ENCODE measurements around the gene ZMIZ1. TPM values are rescaled to one million over a fixed set of nuclear protein-coding genes. Genes with fewer than 3 reads are reported as not detected.

The ZMIZ1 gene
- total RNA-seq, 1 donor from 2014 or later = 14.7 TPM

DNA sequence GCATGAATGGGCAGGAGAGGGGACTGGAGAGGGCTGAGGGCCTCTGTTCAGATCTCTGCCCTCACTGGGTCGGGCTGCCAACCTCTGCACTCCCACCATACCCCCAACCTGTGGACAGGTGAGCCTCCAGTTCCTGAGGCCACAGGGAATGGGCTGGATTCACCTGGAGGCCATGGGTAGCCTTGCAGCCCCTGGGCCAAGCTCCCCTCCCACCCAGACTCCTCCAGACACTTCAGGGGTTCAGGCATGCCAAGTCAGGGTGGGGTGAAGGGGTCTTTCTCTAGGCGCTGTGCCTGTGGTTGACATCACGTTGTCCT lies 80.5 kb downstream of the ZMIZ1 start:
- DNase-seq (ENCODE audit: low read depth in 2 of 2) = no peak

DNA sequence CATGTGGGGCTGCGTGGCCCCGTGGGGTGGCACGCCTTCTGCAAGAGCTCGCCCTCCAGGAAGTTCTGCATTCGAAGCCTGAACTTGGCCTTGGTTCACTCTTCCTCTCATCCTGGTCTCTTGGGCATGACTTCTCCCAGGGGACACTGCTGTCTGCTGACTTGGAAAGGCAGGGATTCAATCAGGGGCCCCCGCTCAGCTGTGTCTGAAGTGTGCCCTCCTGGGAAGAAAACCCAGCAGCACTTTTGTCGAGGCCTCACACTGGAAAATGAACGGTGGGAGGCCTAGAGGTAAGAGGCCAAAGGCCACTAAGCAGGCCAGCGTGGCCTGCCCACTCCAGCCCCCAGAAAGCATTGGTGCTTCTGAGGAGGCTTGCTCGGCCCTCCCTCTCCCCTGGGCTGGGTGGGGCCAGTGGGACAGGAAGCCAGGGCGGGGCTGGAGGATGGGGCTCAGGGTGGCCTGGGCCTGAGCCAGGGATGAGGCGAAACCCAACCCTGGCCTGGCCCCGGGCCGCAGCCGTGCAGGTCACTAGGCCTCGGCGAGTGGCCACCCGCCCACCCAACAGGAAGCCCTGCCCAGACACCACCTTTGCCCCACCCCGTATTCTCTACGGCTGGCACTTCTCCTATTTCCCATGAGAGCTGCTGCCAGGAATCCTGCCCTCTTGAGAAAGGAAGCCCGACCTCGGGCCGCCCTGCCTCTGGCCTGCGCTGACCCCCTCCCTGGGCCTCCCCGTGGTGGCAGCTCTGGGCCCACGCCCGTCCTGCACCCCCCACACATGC lies 81.1 kb downstream of the ZMIZ1 start:
- peak; percentile 54 to 55 for DNase-seq (ENCODE audit: low read depth in 2 of 2)

GRCh38 chr10:79150444-79150754 lies 81.6 kb downstream of the ZMIZ1 start:
- no peak for DNase-seq (ENCODE audit: low read depth in 2 of 2)

GRCh38 chr10:79152423-79152817 lies 83.7 kb downstream of the ZMIZ1 start:
- DNase-seq (ENCODE audit: low read depth in 2 of 2) = no peak

DNA sequence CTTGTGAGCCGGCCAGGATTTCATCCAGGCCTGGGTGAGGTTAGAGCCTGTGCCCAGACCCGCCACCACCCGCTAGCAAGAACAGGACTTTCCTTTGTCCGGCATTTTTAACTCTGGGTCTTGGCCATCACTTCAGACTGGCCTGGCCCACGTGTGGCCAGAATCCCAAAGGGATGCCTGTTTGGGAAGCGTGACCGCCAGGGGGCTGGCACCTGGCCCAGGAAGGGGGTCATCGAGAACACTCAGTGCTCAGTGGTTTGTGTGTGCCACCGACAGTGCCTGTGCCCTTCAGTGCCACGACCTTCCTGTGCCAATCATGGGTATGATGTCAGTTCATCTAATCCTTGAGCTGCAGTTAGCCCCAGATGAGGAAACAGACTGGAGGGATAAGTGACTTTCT lies 85.0 kb downstream of the ZMIZ1 start:
- no peak for DNase-seq (ENCODE audit: low read depth in 2 of 2)

DNA sequence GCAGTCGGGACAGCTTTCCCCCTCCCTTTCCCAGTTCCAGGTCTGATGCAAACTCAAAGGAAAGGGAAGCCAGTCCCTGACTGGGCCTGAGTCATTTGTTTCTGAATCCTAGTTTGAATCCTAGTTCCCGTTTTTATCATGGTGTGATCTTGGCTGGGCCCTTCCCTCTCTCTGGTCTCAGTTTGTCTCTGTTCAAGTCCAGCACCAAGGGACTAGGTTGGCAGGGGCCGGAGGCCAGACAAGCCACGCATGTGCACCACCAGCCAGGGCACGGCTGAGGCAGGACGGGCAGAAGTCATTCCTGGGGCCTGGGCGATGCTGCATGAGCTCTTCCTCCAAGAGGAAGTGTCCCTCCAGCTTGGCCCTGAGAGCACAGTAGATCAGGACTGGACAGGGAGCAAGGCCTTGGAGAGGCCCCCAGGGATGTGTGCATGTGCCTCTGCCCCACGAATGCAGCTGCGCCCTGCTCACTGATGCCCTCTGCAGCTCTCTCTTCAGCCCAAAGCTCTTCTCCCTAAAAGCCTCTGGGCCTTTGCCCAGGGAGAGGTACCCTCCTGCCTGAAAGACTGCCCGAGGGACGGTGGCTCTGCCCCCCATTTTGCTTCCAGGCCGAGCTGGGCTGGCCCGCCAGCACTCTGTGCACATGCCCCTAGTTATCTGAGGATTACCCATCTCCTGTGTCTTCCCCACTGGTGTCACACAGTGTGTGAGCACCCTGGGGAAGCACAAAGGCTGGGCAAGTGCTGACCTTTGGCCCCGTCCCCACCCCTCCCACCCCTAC lies 86.7 kb downstream of the ZMIZ1 start:
- DNase-seq (ENCODE audit: low read depth in 2 of 2) = peak in 1 of 2 donors; percentile 65

GRCh38 chr10:79156334-79157274 lies 87.8 kb downstream of the ZMIZ1 start:
- DNase-seq (ENCODE audit: low read depth in 2 of 2) = no peak

- no peak for DNase-seq (ENCODE audit: low read depth in 2 of 2)
These were observed 89.2 kb downstream of the ZMIZ1 start for GRCh38 chr10:79158004-79158340.

- DNase-seq (ENCODE audit: low read depth in 2 of 2) = no peak
These were observed 89.8 kb downstream of the ZMIZ1 start for GRCh38 chr10:79158402-79159097.

DNA sequence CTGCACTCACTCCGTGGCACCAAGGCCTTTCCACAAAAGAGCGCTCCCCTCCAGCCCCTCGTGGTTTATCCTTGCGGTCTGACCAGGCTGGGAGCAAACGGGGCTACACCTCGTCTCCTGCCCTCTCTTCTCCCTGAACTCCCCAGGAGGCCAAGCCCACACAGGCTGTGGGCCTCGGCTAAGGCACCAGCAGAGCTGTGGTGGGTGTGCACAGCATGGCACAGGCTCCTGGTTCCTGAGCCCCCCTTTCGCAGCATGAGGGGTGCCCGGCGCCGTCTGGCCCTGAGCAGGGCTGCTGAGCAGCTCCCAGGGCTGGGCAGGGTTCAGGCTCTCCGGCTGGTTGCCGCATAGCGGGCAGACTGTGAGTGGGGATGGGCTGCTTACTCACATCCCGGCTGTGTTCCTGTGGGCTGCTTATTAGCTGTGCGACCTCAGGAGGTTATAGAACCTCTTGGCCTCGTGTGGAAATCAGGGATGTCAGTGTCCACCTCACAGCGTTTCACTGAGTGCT lies 90.4 kb downstream of the ZMIZ1 start:
- DNase-seq (ENCODE audit: low read depth in 2 of 2) = peak; percentile 89

GRCh38 chr10:79159785-79160184 lies 91.0 kb downstream of the ZMIZ1 start:
- peak; percentile 61 to 80 for DNase-seq (ENCODE audit: low read depth in 2 of 2)

- no peak for DNase-seq (ENCODE audit: low read depth in 2 of 2)
These were observed 91.4 kb downstream of the ZMIZ1 start for GRCh38 chr10:79160191-79160590.

- DNase-seq (ENCODE audit: low read depth in 2 of 2) = no peak
These were observed 92.8 kb downstream of the ZMIZ1 start for GRCh38 chr10:79161557-79161956.

DNA sequence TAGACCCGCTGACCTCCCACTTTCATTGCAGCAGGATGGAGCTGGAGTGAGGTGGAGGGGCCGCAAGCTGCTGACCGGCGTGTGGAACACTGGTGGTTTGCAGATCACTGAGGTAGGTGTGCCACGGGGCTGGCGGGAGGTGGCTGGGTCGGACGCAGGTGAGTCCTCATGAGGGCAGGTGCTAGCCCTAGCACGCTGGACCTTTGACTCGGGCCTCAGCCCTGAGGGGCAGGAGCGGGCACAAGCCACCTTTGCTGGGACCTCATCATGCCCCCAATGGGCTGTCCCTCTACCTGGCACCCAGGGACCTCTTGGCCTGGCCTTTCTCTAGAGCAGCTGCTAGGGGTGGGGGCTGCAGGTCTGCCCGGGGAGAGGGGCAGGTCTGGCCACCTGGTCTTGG lies 93.3 kb downstream of the ZMIZ1 start:
- DNase-seq (ENCODE audit: low read depth in 2 of 2) = no peak

GRCh38 chr10:79162861-79163665 lies 94.3 kb downstream of the ZMIZ1 start:
- peak; percentile 51 to 59 for DNase-seq (ENCODE audit: low read depth in 2 of 2)

- no peak for DNase-seq (ENCODE audit: low read depth in 2 of 2)
These were observed 94.9 kb downstream of the ZMIZ1 start for GRCh38 chr10:79163666-79163975.

DNA sequence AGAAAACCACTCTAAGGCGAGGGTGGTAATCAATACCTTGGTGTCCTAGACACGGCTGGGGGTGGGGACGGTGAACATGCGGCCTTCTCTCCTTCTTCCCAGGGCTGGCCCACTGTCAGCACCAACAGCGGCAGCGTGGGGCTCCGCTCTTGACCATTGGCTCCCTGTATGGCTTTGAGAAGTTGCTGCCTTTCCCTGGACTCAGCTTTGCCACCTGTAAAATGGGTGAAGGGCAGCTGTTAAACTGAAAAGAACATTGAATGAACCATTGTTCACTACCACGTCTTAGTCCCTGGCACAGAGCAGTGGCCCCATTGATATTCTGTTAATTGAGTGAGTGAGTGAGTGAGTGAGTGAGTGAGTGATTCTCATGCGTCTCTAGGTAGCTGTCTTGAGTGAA lies 95.3 kb downstream of the ZMIZ1 start:
- DNase-seq (ENCODE audit: low read depth in 2 of 2) = no peak

GRCh38 chr10:79165070-79165778 lies 96.5 kb downstream of the ZMIZ1 start:
- DNase-seq (ENCODE audit: low read depth in 2 of 2) = no peak

DNA sequence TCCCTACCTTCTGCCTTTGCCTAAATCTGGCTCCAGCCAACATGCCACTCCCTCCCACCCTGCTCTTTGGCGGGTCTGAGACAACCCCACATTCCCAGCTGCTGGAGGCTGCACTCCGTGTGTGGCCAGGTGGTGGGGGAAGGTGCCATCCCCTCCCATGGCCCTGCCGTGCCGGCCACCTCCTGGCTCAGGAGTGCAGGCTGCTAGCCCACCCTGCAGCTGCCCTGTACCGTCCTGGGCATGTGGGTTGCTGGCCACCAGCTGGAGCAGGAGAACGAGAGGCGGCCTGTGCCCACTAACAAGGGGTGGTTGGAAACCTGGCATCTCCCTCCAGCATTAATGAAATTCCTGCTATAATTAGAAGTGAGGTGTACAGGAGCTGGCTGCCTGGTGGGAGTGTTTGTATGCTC lies 97.6 kb downstream of the ZMIZ1 start:
- DNase-seq (ENCODE audit: low read depth in 2 of 2) = no peak

- DNase-seq (ENCODE audit: low read depth in 2 of 2) = no peak
These were observed 98.0 kb downstream of the ZMIZ1 start for GRCh38 chr10:79166741-79167140.

Measured in lung microvascular endothelial cell (primary cell).